Measurements from ENCODE around the gene IRAK4.
A peak's percentile ranks its signal among the peaks of the same experiment; 100 is the strongest.

IRAK4 gene

GRCh38 chr12:43797561-43798217, 38.9 kb downstream of the IRAK4 start:
- TF ChIP-seq CTCF (conservative IDR thresholded peaks at IDR 0.05; ENCODE audit: low read depth, low read length): no peak
- no peak for DNase-seq (ENCODE audit: low read depth)
- H3K4me3 ChIP-seq (ENCODE audit: low read depth, low read length): no peak overlapping the region

GRCh38 chr12:43805149-43805859, 46.6 kb downstream of the IRAK4 start:
- peak overlapping the region; percentile 88 for H3K4me3 ChIP-seq (ENCODE audit: low read depth, low read length)
- DNase-seq (ENCODE audit: low read depth): peak; percentile 6
- no peak for TF ChIP-seq CTCF (conservative IDR thresholded peaks at IDR 0.05; ENCODE audit: low read depth, low read length)

GRCh38 chr12:43805860-43806736, 47.3 kb downstream of the IRAK4 start, which contains the start of gene TWF1:
TWF1 (minus strand) TSS chr12:43806317; CDS start chr12:43806245, 72 bp downstream.
- DNase-seq (ENCODE audit: low read depth): peak; percentile 80
- peak; percentile 41 for TF ChIP-seq CTCF (conservative IDR thresholded peaks at IDR 0.05; ENCODE audit: low read depth, low read length)
- peak within 1 kb of the TSS; percentile 88 for H3K4me3 ChIP-seq (ENCODE audit: low read depth, low read length)

GRCh38 chr12:43806737-43807072, 48.0 kb downstream of the IRAK4 start:
- TF ChIP-seq CTCF (conservative IDR thresholded peaks at IDR 0.05; ENCODE audit: low read depth, low read length): no peak
- peak; percentile 15 for DNase-seq (ENCODE audit: low read depth)

GRCh38 chr12:43807386-43807785, 48.6 kb downstream of the IRAK4 start:
- no peak for DNase-seq (ENCODE audit: low read depth)

More at GRCh38 chr12:43806737-43807072, 48.0 kb downstream of the IRAK4 start:
- peak overlapping the region; percentile 88 for H3K4me3 ChIP-seq (ENCODE audit: low read depth, low read length)

GRCh38 chr12:43812057-43812456, 53.3 kb downstream of the IRAK4 start:
- no peak for DNase-seq (ENCODE audit: low read depth)
- TF ChIP-seq CTCF (conservative IDR thresholded peaks at IDR 0.05; ENCODE audit: low read depth, low read length): no peak
- no peak overlapping the region for H3K4me3 ChIP-seq (ENCODE audit: low read depth, low read length)

More at GRCh38 chr12:43807386-43807785, 48.6 kb downstream of the IRAK4 start:
- H3K4me3 ChIP-seq (ENCODE audit: low read depth, low read length): no peak overlapping the region
- TF ChIP-seq CTCF (conservative IDR thresholded peaks at IDR 0.05; ENCODE audit: low read depth, low read length): no peak
